GM19455 (cell line): ENCODE data around the gene RABGAP1L.
"Not testable (repeated sequence)": the region's sequence is repeated elsewhere in the genome, so short reads cannot be mapped to it uniquely, and the experiment has no call there.

Source experiments
- ATAC-seq: cut with Tn5 transposase; IDR thresholded peaks from one replicate; pipeline ENCODE4 v1.9.1; 2021; ENCODE audit not compliant: unreplicated experiment

Gene RABGAP1L

DNA sequence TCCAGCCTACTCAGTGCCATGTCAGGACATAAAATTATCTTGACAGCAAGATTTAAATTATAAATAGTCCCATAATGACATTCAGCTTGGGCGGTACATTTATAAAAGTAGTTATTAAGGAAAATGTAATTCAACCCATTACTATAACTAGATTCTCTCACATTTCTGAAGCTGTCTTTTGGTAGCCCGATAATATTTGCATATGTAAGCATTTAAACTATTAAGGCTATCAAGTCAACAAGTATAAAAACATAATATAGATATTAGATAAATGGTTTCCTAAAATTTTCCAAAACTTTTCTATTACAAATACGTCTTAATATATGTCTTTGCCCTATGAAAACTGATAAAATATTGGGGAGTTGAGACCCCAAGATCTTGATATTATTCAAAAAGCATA is 266.8 kb downstream of the RABGAP1L start:
- no peak for ATAC-seq

DNA sequence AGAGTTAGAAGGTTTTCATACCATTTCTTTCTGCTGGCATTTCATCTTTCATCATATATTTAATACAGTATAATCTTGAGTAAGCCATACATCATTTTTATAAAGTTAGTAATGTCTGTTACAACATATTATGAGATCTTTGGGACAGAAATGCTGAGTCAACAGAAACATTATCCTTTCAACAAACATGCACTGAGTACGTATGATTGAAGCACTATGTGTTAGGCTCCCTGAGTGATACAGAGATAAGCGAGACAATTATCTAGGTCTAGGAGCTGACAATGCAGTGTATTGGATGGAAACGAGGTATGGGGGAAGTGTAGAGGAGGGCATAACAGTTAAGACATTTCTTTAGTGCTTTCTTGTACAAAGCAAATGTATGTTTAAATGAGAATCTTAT is 268.7 kb downstream of the RABGAP1L start:
- ATAC-seq = no peak

DNA sequence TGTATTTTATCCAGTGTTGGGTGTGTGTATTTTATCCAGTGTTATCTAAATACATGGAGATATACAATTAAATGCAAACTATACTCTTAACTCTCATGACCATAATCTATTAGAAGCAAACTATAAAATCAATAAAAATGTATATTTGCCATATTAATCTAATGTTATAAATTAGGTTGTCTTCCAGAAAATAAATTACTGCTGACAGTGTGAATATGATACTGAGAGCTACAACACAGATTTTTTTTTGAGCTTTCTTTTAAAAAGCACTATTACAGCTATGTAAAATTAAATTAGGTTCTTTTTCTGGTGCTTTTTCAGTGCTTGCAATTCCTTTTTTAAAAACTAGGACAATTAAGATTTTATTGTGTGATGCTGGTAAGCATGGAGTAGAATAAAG is 269.4 kb downstream of the RABGAP1L start:
- no peak for ATAC-seq

DNA sequence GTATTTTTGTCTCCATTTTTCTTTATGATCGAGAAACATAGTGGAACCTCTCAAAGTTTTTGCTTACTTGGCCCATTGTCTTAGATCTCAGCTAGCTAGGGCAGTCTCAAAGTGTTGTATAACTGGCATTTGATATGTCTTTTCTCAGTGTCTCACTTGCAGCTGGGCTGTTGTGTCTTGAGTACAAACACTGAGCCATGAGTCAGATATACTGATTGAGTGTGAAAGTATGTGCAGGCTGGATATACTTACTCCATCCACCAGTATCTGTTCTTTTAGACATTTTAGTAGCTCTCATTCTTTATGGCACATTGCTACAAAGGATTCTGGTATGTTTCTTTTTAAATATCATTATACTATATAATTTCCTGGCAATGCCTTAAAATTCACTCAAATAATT is 274.1 kb downstream of the RABGAP1L start:
- no peak for ATAC-seq

DNA sequence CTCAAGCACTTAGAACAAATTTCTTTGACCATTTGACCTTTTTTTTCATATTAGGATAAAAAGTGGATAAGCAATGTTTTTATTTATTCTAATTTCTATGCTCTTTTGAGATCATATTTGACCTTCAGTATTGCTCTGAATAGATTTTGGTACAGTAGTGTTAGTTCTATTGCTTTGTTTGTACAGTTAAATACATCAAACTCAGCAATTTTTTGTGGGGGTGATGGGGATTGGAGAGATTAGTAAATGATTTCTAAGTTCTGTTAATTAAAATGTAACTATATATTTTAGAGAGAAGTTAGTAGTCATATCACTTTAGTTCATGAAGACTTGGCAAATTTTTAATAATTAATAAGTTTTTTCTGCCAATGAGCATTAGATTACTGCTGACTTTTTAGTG is 286.0 kb downstream of the RABGAP1L start:
- ATAC-seq = no peak

DNA sequence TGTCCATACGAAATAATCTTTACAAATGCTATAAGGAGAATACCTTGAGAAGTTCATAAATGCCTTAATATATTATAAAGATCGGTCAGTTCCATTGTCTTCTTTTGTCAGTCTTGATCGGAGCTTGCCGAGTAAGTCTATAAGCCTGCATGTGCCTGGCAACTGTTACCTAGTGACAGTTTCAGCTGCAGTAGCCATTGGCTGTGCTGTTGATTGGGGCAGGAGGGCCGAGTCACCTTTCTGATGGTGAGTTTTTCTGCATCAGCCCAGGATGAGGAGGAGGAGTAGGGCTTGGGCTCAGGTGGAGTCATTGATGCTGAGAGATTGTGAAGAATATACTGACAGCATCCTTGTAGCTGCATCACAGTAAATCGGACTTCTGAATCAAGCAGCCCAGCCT is 286.5 kb downstream of the RABGAP1L start:
- no peak for ATAC-seq

DNA sequence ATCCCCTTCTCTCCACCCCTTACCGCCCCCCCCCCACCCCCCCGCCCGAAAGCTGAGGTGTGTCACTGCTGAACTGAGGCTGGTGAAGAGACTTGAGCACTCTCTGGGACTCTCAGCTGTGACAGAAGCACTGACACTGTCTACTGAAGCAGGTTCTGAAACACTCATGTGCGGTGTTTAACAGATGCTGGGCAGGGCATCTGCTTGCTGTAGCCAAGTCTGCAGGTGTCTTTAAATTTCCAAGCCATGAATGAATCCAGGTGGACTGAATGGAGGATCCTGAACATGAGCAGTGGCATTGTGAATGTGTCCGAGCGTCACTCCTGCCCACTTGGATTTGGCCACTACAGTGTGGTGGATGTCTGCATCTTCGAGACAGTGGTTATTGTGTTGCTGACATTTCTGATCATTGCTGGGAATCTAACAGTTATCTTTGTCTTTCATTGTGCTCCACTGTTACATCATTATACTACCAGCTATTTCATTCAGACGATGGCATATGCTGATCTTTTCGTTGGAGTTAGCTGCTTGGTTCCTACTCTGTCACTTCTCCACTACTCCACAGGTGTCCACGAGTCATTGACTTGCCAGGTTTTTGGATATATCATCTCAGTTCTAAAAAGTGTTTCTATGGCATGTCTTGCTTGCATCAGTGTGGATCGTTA is 288.7 kb downstream of the RABGAP1L start, which contains the start of gene GPR52:
Gene GPR52 (plus strand): TSS at position 99 of the 665 bp plus-strand sequence. CDS start 148 bp downstream, at position 247.
- ATAC-seq = no peak

DNA sequence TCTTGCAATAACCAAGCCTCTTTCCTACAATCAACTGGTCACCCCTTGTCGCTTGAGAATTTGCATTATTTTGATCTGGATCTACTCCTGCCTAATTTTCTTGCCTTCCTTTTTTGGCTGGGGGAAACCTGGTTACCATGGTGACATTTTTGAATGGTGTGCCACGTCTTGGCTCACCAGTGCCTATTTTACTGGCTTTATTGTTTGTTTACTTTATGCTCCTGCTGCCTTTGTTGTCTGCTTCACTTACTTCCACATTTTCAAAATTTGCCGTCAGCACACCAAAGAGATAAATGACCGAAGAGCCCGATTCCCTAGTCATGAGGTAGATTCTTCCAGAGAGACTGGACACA is 289.2 kb downstream of the RABGAP1L start:
- no peak for ATAC-seq

DNA sequence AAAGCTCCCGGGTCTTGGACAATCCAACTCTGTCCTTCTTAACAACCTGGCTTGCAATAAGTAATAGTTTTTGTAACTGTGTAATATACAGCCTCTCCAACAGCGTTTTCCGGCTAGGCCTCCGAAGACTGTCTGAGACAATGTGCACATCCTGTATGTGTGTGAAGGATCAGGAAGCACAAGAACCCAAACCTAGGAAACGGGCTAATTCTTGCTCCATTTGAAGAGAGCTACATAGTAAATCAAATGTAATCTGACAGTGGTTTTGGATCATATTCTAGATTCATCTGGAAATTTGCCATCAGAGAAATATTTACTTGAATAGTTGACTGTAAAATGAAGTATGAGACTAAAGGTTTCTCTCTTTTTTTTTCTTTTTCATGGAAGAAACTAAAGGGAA is 289.7 kb downstream of the RABGAP1L start:
- ATAC-seq = no peak

DNA sequence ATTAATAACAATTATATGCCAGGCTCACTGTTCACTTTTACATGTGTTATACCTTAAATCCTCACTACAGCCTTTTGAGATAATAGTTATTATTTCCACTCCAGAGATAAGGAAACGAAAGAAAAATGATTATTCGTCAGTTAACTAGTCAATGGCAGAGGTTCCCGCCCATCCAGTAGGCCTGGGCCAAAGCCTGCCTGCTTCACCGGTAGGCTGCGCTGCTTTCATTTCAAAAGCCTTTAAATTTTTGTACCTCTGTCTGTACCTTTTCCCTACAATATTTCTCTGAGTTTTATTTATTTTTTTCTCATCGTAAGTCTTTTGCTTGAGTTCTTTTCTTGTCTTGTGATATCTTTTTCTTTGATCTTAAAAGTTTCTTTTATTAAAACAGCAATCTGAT is 292.1 kb downstream of the RABGAP1L start:
- ATAC-seq = no peak

DNA sequence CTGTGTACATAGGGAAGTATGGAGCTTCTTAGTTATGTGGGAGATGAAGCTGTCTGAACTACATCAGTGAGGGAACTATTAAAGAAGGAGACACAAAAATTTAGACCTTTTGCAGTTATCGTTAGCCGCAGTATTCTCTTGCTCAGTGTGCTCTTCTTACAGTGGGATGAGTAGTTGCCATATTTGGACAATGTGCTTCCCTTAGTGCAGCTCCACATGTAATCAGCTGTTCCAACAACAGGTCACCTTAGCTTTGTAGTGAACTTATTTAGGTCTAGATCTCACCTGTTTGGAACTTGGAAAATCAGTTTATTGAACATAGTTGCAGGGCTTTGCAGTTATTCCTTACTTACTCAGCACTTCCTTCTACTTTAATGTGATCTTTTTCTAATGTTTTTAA is 306.5 kb downstream of the RABGAP1L start:
- no peak for ATAC-seq

DNA sequence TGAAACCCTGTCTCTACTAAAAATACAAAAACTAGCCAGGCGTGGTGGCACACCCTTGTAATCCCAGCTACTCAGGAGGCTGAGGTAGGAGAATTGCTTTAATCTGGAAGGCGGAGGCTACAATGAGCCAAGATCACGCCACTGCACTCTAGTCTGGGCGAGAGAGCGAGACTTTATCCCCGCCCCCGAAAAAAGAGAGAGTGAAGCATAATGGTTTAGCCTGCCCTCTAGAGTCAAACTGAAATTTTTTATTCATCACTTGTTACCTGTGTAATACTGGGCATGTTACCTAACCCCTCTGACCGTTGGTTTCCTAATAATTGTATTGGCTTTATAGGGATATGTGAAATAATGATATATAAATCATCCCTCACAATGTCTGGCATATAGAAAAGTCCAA is 307.3 kb downstream of the RABGAP1L start:
- no peak for ATAC-seq

DNA sequence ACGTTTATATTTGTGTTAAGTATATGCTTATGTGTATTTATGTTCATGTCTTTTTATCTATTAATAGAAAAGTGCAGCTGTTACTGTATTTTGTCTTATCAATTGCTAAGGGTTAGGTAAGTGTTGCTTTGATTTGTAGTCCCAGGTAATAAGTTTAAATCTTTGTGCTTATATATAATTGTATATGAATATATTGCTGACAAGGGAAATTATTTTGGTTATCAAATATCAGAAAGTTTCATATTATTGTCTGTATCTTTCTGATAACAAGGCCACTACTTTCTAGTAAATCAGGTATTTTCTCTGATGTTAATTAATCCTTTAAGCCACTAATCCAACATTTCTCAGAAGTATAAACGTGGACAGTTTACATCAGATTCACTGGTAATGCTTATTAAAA is 309.7 kb downstream of the RABGAP1L start:
- no peak for ATAC-seq

DNA sequence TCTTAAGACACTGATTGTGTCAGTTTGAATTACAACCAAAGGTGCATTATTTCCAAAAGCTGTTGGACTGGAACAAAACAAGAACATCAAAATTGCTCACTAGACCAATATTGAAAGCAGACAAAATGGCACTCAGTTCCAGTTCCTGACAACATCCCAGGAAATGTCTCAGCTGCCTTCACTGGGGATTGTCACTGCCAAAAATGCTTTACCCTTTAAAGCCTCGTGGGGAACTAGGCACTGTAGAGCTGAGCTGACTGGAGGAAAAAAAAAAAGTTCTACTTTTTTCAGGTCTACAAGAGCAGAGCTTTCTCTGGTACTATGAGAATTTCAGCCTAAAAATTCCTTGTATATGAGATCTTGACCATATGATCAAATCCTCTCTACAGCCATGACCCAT is 310.4 kb downstream of the RABGAP1L start:
- no peak for ATAC-seq

DNA sequence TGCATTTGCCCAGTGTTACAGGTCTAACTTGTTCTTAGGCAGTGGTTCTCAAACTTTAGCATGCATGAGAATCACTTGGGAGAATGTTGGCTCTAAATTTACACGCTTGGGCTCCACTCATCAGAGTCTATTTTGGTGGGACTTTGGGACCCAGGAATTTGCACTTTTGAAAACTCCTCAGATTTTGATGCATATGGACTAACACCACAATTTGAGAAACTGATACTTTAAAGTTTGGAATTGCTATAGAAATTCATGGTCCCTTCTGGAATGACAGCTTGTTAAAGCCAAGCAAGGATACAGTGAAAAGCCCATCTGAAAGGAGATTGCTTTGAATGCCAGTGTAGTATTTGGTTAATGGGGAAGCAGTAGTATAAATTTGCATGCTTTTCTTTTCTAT is 320.0 kb downstream of the RABGAP1L start:
- ATAC-seq = no peak

DNA sequence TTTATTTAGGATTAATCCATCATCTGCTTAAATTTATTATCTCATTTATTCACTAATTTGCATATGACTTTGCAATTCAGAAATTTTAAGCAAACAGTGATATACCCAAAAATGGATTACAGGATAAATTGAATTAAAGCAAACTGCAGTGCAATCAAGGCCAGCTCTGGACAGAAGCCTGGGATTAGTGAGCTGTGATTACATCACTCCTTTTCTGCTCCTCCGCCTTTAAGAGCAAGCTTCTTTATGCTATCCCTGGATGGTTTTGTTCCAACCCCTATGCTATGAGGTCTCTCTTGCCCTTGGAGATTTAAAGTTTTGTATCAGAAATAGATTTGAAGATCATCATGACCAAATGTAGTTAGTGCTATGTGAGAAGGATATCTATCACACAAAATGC is 321.0 kb downstream of the RABGAP1L start:
- ATAC-seq = no peak

DNA sequence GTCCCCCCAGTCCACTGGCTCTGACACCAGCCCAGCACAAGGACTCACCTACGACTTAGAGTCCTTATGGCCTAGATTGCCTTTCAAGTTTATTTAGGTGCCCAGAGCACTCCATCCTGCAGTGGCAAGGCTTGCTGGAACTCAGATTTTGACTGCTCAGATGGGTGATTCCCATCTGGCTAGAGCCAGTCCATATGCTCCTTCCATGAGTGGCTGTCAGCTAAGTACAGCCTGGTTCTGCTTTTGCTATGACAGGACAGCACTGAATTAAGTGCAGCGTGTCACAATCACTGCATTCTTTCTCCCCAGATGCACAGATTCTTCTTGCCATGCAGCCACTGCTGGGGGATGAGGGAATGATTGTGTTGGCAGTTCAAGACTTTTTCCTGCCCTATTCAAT is 332.3 kb downstream of the RABGAP1L start:
- no peak for ATAC-seq

DNA sequence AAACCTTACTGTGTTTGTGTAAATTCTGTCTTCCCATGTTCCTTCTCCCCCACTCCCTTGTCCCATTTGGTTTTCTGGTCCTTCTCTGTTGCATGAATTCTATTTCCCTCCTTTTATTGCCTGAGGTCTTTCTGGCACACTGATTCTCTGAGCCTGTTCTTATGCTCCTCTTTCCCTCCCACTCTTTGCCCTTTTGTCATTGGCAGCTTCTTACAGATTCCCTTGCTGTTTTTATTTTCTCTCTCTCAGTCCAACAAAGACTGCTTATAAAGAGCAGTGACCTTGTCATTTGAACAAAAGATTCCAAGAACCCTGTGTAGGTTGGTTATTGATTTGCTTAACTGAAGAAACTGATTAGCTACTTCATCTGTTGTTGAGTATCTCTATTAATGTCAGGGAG is 338.2 kb downstream of the RABGAP1L start:
- no peak for ATAC-seq

DNA sequence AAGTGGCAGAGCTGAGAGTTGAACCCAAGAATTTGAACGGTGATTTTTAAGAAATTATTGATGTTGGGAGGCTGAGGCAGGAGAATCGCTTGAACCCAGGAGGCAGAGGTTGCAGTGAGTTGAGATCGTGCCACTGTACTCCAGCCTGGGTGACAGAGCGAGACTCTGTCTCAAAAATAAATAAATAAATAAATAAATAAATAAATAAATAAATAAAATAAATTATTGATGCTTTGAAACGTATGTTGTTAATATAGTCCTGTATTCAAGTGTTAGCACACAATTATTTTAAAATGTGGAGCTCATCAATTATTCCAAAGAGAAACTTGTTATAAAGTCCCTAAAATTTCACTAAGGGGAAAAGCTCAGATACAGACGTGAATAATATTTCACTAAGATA is 357.4 kb downstream of the RABGAP1L start:
- ATAC-seq = not testable (repeated sequence)

DNA sequence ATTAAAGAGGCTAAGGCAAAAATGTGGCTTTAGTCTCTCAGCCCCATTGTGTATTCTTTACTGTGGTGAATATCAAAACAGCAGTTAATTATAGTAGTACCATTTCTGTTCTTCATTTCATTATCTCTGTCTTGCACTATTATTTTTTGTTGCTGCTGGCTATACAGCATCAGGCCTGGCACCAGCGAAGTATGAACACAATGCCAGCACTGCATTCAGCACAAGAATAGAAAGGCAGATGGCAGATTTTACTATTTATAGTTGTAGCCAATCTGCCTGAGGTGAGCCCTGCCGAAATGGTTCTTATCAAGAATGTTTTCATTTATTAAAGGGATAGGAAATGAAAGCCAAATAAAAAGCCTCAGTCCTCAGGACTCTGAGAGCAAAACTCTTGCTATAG is 360.5 kb downstream of the RABGAP1L start:
- no peak for ATAC-seq

DNA sequence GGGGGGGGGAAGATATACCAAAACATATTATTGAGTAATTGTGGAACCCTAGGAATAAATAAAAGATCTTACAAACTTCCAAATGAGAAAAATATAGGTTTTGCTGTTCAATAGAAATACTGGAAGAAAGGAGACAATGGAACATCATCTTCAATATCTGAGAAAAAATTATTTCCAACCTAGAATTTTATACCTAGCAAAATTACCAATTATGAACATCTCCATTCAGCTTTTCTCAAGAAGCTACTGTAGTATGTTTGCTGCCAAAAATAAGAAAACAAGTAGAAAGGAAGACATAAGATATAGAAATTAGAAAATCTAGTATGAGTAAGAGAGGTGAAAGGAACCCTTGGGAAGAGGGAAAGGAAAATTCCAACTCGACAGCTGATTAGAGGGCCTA is 372.4 kb downstream of the RABGAP1L start:
- no peak for ATAC-seq

DNA sequence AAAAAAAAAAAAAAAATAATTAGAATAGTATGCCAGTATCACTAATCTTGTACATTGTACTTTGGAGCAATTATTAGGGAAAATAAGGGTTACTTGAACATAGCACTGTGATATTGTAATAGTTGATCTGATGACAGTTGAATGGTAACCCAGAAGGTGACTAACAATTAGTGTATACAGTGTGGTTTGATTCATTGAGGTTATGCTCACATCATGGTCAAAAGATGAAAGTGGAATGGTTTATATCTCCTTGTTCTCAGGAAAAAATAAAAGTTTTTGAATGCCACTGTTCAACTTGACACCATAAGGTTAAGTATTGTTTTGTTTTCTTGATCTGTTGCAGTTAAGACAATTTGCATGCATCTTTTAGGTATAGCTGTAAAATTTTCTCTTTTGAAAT is 375.5 kb downstream of the RABGAP1L start:
- no peak for ATAC-seq

DNA sequence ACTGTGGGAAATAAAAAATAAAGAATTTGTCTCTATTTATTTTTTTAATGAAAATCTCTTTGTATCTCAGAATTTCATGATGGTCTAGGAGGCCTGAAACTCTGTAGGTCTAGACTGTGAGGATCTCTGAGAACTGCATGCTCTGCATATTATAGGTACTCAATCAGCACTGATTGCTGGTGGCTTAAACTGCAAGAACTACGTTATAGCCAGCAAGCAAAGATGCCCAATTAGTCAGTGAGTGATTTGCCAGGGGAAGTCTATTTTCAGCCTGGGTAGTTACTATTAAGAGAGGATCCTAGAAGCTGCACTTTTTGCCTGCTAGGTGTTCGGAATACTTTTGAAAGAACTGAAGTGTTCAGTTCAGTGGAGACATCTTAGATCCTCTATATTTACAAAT is 375.9 kb downstream of the RABGAP1L start:
- no peak for ATAC-seq

DNA sequence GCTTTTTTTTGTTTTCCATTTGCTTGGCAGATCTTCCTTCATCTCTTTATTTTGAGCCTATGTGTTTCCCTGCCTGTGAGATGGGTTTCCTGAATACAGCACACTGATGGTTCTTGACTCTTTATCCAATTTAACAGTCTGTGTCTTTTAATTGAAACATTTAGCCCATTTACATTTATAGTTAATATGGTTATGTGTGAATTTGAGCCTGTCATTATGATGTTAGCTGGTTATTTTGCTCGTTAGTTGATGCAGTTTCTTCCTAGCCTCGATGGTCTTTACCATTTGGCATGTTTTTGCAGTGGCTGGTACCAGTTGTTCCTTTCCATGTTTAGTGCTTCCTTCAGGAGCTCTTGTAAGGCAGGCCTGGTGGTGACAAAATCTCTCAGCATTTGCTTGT is 384.1 kb downstream of the RABGAP1L start:
- not testable (repeated sequence) for ATAC-seq
